Measurements from ENCODE around the gene NUP62. TPM values are rescaled to one million over a fixed set of nuclear protein-coding genes. Genes with fewer than 3 reads are reported as not detected.

The NUP62 gene
- total and polyA plus RNA-seq, 2 of the 4 experiments (the other 2 are of a cell fraction) = 21.3 to 29.7 TPM

DNA sequence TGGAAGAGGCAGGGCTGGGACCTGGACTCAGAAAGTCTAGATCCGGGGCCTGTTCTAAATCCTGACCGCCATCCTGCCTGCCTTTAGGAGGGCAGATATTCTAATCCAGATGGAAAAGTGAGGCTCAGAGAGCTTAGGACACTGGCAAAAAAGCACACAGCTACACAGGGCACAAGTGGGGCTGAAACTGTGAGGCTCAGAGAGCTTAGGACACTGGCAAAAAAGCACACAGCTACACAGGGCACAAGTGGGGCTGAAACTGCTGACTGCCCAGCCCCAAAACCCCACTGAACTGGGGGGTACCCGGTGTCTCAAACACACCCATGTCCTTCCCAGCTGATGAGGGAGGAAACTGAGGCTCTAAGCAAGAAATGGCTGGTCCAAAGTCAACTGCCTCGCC lies 54.1 kb downstream of the NUP62 start:
- peak overlapping the region; percentile 97 for H3K9ac ChIP-seq (ENCODE audit: low read depth, low read length)
- no peaks in the 10 kb centered on the region for H3K9me3 ChIP-seq (ENCODE audit: control insufficient read depth, insufficient read depth, low read length)
- POLR2A ChIA-PET (ENCODE audit: unreplicated experiment) = no interaction called here

More for the DNA sequence above, 54.1 kb downstream of the NUP62 start:
- Histone ChIP-seq H3K9me1 (ENCODE audit: insufficient read depth, low read length) (peaks cover 7% of the 10 kb centered on the region), H4K20me1 (ENCODE audit: insufficient read depth, low read length) (no peaks in the 10 kb centered on the region; the same call in 1 of the 2 replicates), H2AFZ (replicated peaks; ENCODE audit: low read length, poor library complexity) (peak overlapping the region; percentile 17), H3K56ac (ENCODE audit: extremely low read depth, insufficient read depth, low read length) (no peak overlapping the region), H3K18ac (ENCODE audit: low read depth, low read length) (no peak overlapping the region), H2BK120ac (ENCODE audit: low read depth, low read length) (no peak overlapping the region), H2BK20ac (ENCODE audit: low read depth, low read length) (no peak overlapping the region), H2AK9ac (replicated peaks; ENCODE audit: low read depth, low read length, poor library complexity) (peak overlapping the region; percentile 100), H4K8ac (ENCODE audit: low read depth in 2 of 2, low read length in 2 of 2) (peak overlapping the region; percentile 97 to 98), H3K27me3 (ENCODE audit: control insufficient read depth, insufficient read depth, low read length) (no peaks in the 10 kb centered on the region), H2BK5ac (ENCODE audit: low read depth, low read length, poor library complexity, severe bottlenecking) (peak overlapping the region; percentile 96), H3K14ac (replicated peaks; ENCODE audit: low read depth, low read length) (peak overlapping the region; percentile 98), H3K4ac (ENCODE audit: low read depth, low read length) (peak overlapping the region; percentile 98), H3K4me1 (ENCODE audit: control insufficient read depth, insufficient read depth, low read length) (peaks cover 8% of the 10 kb centered on the region), H3K36me3 (ENCODE audit: control insufficient read depth, insufficient read depth, low read length) (peaks cover 12% of the 10 kb centered on the region; the same call in 1 of the 2 replicates), H3K27ac (ENCODE audit: insufficient read depth, low read length) (peak overlapping the region; percentile 97), H3K4me2 (ENCODE audit: low read depth, low read length) (peak overlapping the region; percentile 99), H3K23ac (ENCODE audit: low read depth, low read length) (peak overlapping the region; percentile 78; the same call in 1 of the 2 replicates), H2AK5ac (ENCODE audit: low read depth, low read length) (peak overlapping the region; percentile 96), H3K79me1 (ENCODE audit: low read depth in 1 of 2, low read length in 2 of 2) (peaks cover 27 to 65% of the 10 kb centered on the region in 2 experiments), H4K91ac (ENCODE audit: insufficient read depth, low read depth, low read length) (peak overlapping the region; percentile 98), H2BK15ac (ENCODE audit: low read depth, low read length) (no peak overlapping the region), H4K5ac (ENCODE audit: low read depth, low read length) (peak overlapping the region; percentile 99), H3K4me3 (ENCODE audit: insufficient read depth, low read depth, low read length) (peak overlapping the region; percentile 63)
- CTCF ChIA-PET = no interaction called here
- intact Hi-C loops (cut with micrococcal nuclease) (loop anchor here (5.0 kb wide), 1 partner anchor 152 kb away; the partner anchor contains the start of genes VRK3 and ZNF473), in situ Hi-C loops (cut with MboI; ENCODE audit: low sequenced_read_pairs) (no loop called here), dilution Hi-C loops (cut with HindIII; ENCODE audit: low sequenced_read_pairs, unreplicated experiment) (no loop called here)
- no peak for ATAC-seq (ENCODE audit: low read depth)
- TF ChIP-seq, protein P1, sequence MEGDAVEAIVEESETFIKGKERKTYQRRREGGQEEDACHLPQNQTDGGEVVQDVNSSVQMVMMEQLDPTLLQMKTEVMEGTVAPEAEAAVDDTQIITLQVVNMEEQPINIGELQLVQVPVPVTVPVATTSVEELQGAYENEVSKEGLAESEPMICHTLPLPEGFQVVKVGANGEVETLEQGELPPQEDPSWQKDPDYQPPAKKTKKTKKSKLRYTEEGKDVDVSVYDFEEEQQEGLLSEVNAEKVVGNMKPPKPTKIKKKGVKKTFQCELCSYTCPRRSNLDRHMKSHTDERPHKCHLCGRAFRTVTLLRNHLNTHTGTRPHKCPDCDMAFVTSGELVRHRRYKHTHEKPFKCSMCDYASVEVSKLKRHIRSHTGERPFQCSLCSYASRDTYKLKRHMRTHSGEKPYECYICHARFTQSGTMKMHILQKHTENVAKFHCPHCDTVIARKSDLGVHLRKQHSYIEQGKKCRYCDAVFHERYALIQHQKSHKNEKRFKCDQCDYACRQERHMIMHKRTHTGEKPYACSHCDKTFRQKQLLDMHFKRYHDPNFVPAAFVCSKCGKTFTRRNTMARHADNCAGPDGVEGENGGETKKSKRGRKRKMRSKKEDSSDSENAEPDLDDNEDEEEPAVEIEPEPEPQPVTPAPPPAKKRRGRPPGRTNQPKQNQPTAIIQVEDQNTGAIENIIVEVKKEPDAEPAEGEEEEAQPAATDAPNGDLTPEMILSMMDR (conservative IDR thresholded peaks at IDR 0.05; ENCODE audit: low read depth, low read length) = no peak
- TF ChIP-seq, protein P2, sequence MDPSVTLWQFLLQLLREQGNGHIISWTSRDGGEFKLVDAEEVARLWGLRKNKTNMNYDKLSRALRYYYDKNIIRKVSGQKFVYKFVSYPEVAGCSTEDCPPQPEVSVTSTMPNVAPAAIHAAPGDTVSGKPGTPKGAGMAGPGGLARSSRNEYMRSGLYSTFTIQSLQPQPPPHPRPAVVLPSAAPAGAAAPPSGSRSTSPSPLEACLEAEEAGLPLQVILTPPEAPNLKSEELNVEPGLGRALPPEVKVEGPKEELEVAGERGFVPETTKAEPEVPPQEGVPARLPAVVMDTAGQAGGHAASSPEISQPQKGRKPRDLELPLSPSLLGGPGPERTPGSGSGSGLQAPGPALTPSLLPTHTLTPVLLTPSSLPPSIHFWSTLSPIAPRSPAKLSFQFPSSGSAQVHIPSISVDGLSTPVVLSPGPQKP (IDR thresholded peaks at IDR 0.05; ENCODE audit: borderline replicate concordance, low read depth, low read length) = no peak
- DNase-seq = no peak
- 100% methylated on average over 2 of the region's 4 CpGs; no CpG with 5 or more reads in 1 of the 2 experiments for WGBS, 2 experiments (ENCODE audit: extremely low coverage in 2 of 2, insufficient read length in 1 of 2)
- no TSS peak for BruUV-seq (replicated peaks)
